Loucy (cell line): ENCODE results near the gene SRXN1.

Experiments used
- H2AFZ ChIP-seq: fragments of 200-600 bp; sonication (generic); 2 replicates; pipeline ENCODE4 v1.6.0; 2016; ENCODE audit warnings: antibody characterized with exemption, mild to moderate bottlenecking, low read length, moderate library complexity
- H3F3A ChIP-seq: fragments of 200-600 bp; 2 replicates; pipeline ENCODE4 v1.6.0; 2016; ENCODE audit warnings: antibody characterized with exemption, low read depth, mild to moderate bottlenecking
- H3K27me3 ChIP-seq: fragments of 200-600 bp; sonication (generic); 2 replicates; pipeline ENCODE4 v1.6.1; 2014; ENCODE audit warnings: low read length, mild to moderate bottlenecking; ENCODE audit not compliant: insufficient read depth, poor library complexity, severe bottlenecking
- H3K36me3 ChIP-seq: fragments of 200-600 bp; sonication (generic); 2 replicates; pipeline ENCODE4 v1.6.1; 2016; ENCODE audit warnings: low read length; ENCODE audit not compliant: insufficient read depth
- H3K4me1 ChIP-seq: fragments of 200-600 bp; sonication (generic); 2 replicates; pipeline ENCODE4 v1.5.1; 2014; ENCODE audit warnings: low read length, mild to moderate bottlenecking; ENCODE audit not compliant: insufficient read depth, poor library complexity, severe bottlenecking
- H3K4me2 ChIP-seq: fragments of 200-600 bp; sonication (generic); 2 replicates; pipeline ENCODE4 v1.6.0; 2014; ENCODE audit warnings: antibody characterized with exemption, low read length, low read depth, mild to moderate bottlenecking; ENCODE audit not compliant: poor library complexity, severe bottlenecking
- H3K4me3 ChIP-seq: fragments of 200-600 bp; sonication (generic); 2 replicates; pipeline ENCODE4 v1.5.1; 2014; ENCODE audit warnings: low read length, mild to moderate bottlenecking, mixed read lengths; ENCODE audit not compliant: poor library complexity, severe bottlenecking
- H3K79me2 ChIP-seq: fragments of 200-600 bp; sonication (generic); 2 replicates; pipeline ENCODE4 v1.6.1; 2014; ENCODE audit warnings: low read length; ENCODE audit not compliant: insufficient read depth
- H3K9ac ChIP-seq: fragments of 200-600 bp; sonication (generic); 2 replicates; pipeline ENCODE4 v1.6.0; 2014; ENCODE audit warnings: mild to moderate bottlenecking, low read depth, low read length, moderate library complexity; ENCODE audit not compliant: poor library complexity, severe bottlenecking
- H3K9me2 ChIP-seq: fragments of 200-600 bp; sonication (generic); replicated peaks from 2 replicates; pipeline ENCODE4 v1.6.1; 2016; ENCODE audit warnings: low read depth, low read length, mixed read lengths
- H3K9me3 ChIP-seq: fragments of 200-600 bp; sonication (generic); 2 replicates; pipeline ENCODE4 v1.6.1; 2014; ENCODE audit warnings: mild to moderate bottlenecking, antibody characterized with exemption, low read length, low read depth; ENCODE audit not compliant: insufficient read depth
- H4K20me1 ChIP-seq: fragments of 200-600 bp; sonication (generic); 2 replicates; pipeline ENCODE4 v1.6.0; 2014; ENCODE audit warnings: antibody characterized with exemption, low read length, mild to moderate bottlenecking; ENCODE audit not compliant: insufficient read depth, poor library complexity, severe bottlenecking
- EZH2phosphoT487 ChIP-seq: fragments of 200-600 bp; IDR thresholded peaks from 2 replicates; pipeline ENCODE4 v1.6.1; 2018; ENCODE audit warnings: antibody characterized with exemption, mild to moderate bottlenecking, moderate library complexity, borderline replicate concordance
- TF ChIP-seq, protein P1 (sequence below): fragments of 200-600 bp; sonication (generic); conservative IDR thresholded peaks from 2 replicates; pipeline ENCODE4 v1.5.1; 2014; ENCODE audit warnings: mild to moderate bottlenecking, antibody characterized with exemption, low read length

The SRXN1 gene

DNA sequence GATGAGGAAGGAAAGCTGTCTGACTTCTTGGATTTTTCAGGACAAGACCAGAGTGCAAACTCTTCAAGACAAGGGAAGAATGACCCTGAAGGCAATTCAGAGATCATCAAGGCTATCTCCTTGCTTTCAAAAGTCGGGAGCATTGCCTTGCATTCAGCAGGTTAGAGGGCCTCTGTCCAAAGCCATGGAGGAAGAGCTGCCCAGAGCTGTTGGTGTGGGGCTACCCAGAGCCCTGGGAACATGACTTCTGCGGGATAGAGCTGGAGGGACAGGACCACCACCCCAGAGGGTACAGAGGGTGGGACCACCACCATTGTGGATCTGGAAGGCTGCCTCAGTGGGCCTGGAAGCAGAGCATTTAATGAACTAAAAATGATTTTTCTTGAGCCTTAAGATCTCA is 5.2 kb upstream of the SRXN1 start:
- no peak overlapping the region for H3K4me3 ChIP-seq
- H2AFZ ChIP-seq: no peak overlapping the region
- no peak overlapping the region for H3K4me2 ChIP-seq
- no peaks in the 10 kb centered on the region for H3K27me3 ChIP-seq
- no peaks in the 10 kb centered on the region for H3K79me2 ChIP-seq
- H3K9me3 ChIP-seq: no peaks in the 10 kb centered on the region
- no peaks in the 10 kb centered on the region for H3K9me2 ChIP-seq
- H3K4me1 ChIP-seq: peaks cover 8% of the 10 kb centered on the region
- no peaks in the 10 kb centered on the region for H3K36me3 ChIP-seq
- TF ChIP-seq, protein P1, sequence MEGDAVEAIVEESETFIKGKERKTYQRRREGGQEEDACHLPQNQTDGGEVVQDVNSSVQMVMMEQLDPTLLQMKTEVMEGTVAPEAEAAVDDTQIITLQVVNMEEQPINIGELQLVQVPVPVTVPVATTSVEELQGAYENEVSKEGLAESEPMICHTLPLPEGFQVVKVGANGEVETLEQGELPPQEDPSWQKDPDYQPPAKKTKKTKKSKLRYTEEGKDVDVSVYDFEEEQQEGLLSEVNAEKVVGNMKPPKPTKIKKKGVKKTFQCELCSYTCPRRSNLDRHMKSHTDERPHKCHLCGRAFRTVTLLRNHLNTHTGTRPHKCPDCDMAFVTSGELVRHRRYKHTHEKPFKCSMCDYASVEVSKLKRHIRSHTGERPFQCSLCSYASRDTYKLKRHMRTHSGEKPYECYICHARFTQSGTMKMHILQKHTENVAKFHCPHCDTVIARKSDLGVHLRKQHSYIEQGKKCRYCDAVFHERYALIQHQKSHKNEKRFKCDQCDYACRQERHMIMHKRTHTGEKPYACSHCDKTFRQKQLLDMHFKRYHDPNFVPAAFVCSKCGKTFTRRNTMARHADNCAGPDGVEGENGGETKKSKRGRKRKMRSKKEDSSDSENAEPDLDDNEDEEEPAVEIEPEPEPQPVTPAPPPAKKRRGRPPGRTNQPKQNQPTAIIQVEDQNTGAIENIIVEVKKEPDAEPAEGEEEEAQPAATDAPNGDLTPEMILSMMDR: no peak
- TF ChIP-seq EZH2phosphoT487: no peak
- no peak overlapping the region for H3K9ac ChIP-seq
- H3F3A ChIP-seq: no peaks in the 10 kb centered on the region
- no peaks in the 10 kb centered on the region for H4K20me1 ChIP-seq

DNA sequence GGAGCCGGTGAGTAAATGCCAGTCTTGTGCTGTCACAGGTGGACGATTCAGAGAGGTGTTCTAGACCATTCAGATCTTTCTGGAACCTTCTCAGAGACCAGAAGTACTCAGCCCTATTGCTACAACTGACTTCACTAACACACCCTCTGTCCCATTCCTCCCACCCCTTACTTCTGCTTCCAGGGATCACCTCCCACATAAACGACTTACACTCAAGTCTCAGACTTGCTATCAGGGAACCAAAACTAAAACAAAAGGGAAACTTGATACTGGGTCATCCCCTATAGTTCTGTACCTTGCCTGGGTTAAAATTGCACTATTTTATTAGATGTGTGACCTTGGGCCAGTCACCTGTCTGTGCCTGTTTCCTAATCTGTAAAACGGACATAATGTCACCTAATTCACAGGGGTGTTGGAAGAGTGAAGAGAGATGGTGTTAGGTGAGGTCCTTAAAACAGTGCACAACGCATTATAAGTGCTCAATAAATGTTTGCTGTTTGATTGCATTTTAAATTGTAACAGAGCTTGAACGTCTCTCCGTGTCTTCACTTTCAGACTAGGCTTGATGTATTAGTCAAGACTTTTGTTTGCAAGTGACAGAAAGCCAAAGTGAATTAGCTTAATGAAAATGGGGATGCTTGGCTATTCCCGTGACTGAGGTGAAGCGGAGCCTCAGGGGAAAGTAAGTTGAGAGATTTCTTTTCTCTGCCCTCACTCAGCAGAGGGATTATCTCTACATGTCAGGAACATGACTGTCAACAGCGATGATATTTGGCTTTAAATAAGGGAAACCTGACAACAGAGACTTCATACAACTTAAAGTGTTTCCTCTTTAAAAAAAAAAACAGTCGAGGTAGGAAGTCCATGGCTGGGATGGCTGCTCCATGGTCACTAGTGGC is 3.0 kb upstream of the SRXN1 start:
- Histone ChIP-seq H3K9ac (no peak overlapping the region), H3F3A (no peaks in the 10 kb centered on the region), H3K27me3 (no peaks in the 10 kb centered on the region), H3K4me3 (no peak overlapping the region), H3K4me2 (no peak overlapping the region), H3K9me3 (no peaks in the 10 kb centered on the region), H3K36me3 (no peaks in the 10 kb centered on the region), H3K79me2 (no peaks in the 10 kb centered on the region), H3K9me2 (no peaks in the 10 kb centered on the region), H2AFZ (no peak overlapping the region), H4K20me1 (no peaks in the 10 kb centered on the region), H3K4me1 (peaks cover 5% of the 10 kb centered on the region)
- no peak for TF ChIP-seq EZH2phosphoT487
- TF ChIP-seq, protein P1: no peak

DNA sequence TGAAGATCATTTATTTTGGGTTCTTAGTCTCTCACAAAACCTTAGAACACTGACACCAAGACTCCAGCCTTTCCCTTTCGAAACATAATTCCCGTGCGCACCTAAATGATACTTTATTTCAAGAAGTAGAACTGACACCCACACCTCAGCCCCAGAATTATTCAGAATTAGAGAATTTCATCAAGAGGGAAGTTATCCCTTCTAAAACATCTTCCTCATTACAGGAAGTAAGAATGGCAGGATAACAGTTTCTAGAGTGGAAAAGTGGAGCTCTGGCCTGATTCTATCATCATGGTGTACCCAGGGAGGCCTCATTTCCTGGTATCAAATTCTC is 1.4 kb upstream of the SRXN1 start:
- Histone ChIP-seq H3K4me2 (no peak overlapping the region), H2AFZ (no peak overlapping the region), H3K27me3 (no peaks in the 10 kb centered on the region), H3K4me1 (no peaks in the 10 kb centered on the region), H3K9me3 (no peaks in the 10 kb centered on the region), H3K4me3 (no peak overlapping the region), H3K36me3 (no peaks in the 10 kb centered on the region), H4K20me1 (no peaks in the 10 kb centered on the region), H3F3A (no peaks in the 10 kb centered on the region), H3K79me2 (no peaks in the 10 kb centered on the region), H3K9ac (no peak overlapping the region), H3K9me2 (no peaks in the 10 kb centered on the region)
- TF ChIP-seq EZH2phosphoT487: no peak
